BJ (cell line): ENCODE data around the gene ZNF790. TPM values are rescaled to one million over a fixed set of nuclear protein-coding genes. Genes with fewer than 3 reads are reported as not detected.

Source experiments
- CTCF ChIA-PET: fragments of 350-600 bp; formaldehyde crosslinking; extraction: SDS; loops from one replicate; lab custom pipeline; 2021; ENCODE audit warnings: antibody characterized with exemption, inconsistent platforms; lab: Yijun Ruan, JAX
- POLR2A ChIA-PET: fragments of 300-600 bp; sonication (Branson Sonifier 250); formaldehyde crosslinking; extraction: SDS; loops from one replicate; lab custom pipeline; 2021; ENCODE audit warnings: antibody characterized with exemption; lab: Charles Lee
- DNase-seq: peaks from one replicate; pipeline ENCODE4 v3.0.0-alpha.2; 2011; ENCODE audit warnings: low read depth
- H3K27me3 ChIP-seq: 2 replicates; pipeline ENCODE4 v1.6.0; 2011; ENCODE audit warnings: low read length; ENCODE audit not compliant: control insufficient read depth, insufficient read depth
- H3K36me3 ChIP-seq: 2 replicates; pipeline ENCODE4 v1.5.1; 2011; ENCODE audit warnings: low read length; ENCODE audit not compliant: control insufficient read depth, insufficient read depth
- H3K4me3 ChIP-seq: 2 replicates; pipeline ENCODE4 v1.5.1; 2011; ENCODE audit warnings: low read depth, mild to moderate bottlenecking, control low read depth, low read length
- CTCF ChIP-seq: IDR thresholded peaks from 2 replicates; pipeline ENCODE4 v1.5.1; 2011; ENCODE audit warnings: low read depth, mild to moderate bottlenecking, control low read depth, inconsistent platforms, low read length, moderate library complexity; ENCODE audit not compliant: insufficient read depth
- polyA plus RNA-seq: library from polyadenylated mRNA; depleted of rRNA; stranded (reverse); fragments of >200 nt; gene quantifications from 2 replicates; pipeline ENCODE4 v1.2.3, GENCODE V29; 2011

Gene ZNF790
- polyA plus RNA-seq, 1 experiment, result 0.90 TPM

DNA sequence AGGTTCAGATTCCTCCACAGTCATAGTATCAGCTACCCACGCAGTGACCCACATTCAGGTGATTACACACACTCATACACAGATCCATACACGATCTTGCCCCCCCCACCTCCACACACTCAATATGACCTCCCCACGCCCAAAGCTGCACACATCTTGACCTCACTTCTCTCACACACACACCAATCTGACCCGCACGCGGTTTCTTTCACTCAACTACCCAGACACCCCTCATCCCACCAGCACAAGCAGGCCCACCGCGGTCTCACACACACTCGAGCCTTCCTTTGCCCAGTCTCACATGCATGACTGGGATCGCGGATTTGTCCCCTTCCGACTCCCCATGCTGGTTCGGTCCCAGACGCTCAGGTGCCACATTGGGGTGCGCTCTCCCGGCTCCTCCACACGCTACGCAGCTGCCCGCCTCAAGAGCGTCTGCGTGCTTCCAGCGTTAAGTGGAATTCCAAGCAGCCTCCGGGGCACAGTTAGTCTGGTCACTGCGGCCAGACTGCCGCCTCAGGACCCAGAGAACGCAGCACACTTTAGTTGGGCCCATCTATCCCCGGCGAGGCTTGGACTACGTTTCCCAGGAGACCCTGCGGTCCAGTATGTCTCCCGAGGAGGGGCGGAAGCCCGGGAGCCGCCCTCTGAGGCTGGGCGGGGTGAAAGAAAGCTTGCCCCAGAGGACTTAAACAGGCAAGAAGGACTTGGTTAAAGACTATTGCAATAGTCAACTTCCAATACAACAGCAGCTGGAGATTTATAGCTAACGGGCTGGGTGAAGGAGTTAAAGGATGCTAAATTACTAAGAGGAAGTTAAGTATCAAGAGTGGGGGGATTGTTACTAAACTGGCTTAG is 11.7 kb upstream of the ZNF790 start:
- Histone ChIP-seq H3K36me3 (no peaks in the 10 kb centered on the region), H3K27me3 (no peaks in the 10 kb centered on the region), H3K4me3 (peak overlapping the region; percentile 88)
- peak; percentile 70 for DNase-seq
- TF ChIP-seq CTCF, result no peak
- ChIA-PET POLR2A (interaction anchor here (1.4 kb wide), 1 partner anchor 12 kb away, joined by 9 read pairs; the partner anchor contains the start of gene ZNF790), CTCF (interaction anchor here (1.0 to 1.6 kb wide), 2 partner anchors 8 to 11 kb away, joined by 3 to 7 read pairs; no protein-coding TSS in a partner anchor)

- POLR2A ChIA-PET, result no interaction called here
- no peak for TF ChIP-seq CTCF
These were observed 9.8 kb upstream of the ZNF790 start for GRCh38 chr19:36847968-36848367.

DNA sequence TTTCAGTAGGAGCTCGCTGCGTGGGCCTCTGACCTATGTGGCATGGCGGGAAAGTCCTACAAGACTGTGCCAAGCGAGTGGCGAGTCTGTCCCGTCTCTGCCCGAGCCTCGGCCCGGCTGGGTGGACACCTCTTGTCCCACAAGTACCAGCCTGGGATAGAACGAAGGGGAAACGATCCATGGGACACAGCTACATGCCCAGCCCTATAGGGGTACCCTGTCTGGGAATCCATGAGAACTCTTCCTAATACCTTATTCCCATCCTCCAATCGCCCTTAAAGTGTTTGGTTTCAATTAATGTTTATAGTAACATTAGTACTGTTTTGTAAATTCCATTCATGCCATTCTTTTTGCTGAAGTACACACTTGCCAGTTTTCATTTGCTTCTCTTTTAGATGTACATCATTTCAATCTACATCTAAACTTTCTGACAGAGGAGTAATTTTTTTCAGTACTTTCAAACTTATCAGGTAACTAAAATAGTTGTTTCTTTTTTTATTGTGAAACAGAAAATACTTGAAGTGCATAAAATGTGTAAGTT is 667 bp upstream of the ZNF790 start:
- POLR2A ChIA-PET, result no interaction called here
- peak overlapping the region; percentile 65 for H3K4me3 ChIP-seq
- no peaks in the 10 kb centered on the region for H3K36me3 ChIP-seq
- no peak for TF ChIP-seq CTCF
- CTCF ChIA-PET, result interaction anchor here (1.5 kb wide), 1 partner anchor 10 kb away, joined by 7 read pairs; no protein-coding TSS in a partner anchor
- DNase-seq, result peak; percentile 4
- H3K27me3 ChIP-seq, result no peaks in the 10 kb centered on the region

More at GRCh38 chr19:36847968-36848367, 9.8 kb upstream of the ZNF790 start:
- no peak for DNase-seq
- H3K4me3 ChIP-seq, result no peak overlapping the region
- no peaks in the 10 kb centered on the region for H3K27me3 ChIP-seq
- CTCF ChIA-PET, result interaction anchor here (1.6 kb wide), 1 partner anchor 9 kb away, joined by 7 read pairs; no protein-coding TSS in a partner anchor
- no peaks in the 10 kb centered on the region for H3K36me3 ChIP-seq

- TF ChIP-seq CTCF, result no peak
- ChIA-PET POLR2A (interaction anchor here (1.0 kb wide), 1 partner anchor 13 kb away, joined by 9 read pairs; the partner anchor contains the start of gene ZNF345), CTCF (interaction anchor here (0.7 kb wide), 1 partner anchor 61 kb away, joined by 3 read pairs; no protein-coding TSS in a partner anchor)
- H3K36me3 ChIP-seq, result 0 out of 2 replicates have a peak, but pooled peaks cover 1% of the 10 kb centered on the region
- DNase-seq, result no peak
- no peaks in the 10 kb centered on the region for H3K27me3 ChIP-seq
- H3K4me3 ChIP-seq, result peak overlapping the region; percentile 65
These were observed 846 bp downstream of the ZNF790 start for GRCh38 chr19:36837176-36837905.
